TTC549 (cell line): ENCODE data around the gene SMCO2.
A peak's percentile ranks its signal among the peaks of the same experiment; 100 is the strongest.

Source experiments
- FAIRE-seq: peaks from 2 replicates; lab custom pipeline; 2012; peaks lifted over from hg19 to GRCh38; lab: Jason Lieb, UNC

Gene SMCO2

DNA sequence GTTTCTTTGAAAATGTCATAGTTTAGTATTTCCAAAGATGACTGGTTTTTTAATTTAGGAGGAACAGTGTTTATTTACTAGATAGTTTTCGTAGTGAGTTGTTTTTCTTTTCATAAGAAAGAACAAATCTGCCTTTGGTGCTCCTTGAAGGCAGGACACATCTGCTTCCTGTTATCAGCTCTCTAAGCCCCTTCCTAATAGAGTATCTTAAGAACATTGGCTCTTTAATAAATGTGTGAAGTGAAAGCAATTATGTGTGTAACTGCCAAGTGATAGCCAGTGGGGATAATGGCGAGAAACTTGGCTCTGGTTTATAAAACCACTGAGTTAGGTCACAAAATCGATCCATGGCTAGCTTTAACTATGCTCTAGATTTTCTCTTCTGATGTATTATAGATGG lies 54.0 kb downstream of the SMCO2 start:
- no peak for FAIRE-seq

GRCh38 chr12:27502021-27502435 lies 55.5 kb downstream of the SMCO2 start:
- FAIRE-seq: no peak

DNA sequence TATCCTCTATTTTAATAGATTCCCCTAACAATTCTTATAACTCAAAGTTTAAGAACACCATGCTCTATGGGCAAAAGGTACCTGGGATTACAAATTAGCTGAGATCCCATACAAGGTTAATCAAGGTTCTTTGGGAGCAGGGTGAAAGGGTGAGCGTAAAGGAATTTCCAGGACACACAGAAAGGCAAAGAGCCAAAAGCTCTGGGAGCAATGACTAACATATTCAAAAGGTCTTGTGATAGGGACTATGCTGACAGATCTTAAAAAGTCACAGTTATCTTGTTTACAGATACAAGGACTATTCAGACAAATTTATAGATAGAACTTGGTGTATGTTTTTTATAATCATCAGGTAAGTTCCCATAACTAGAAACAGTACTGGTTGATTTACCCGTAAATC lies 58.0 kb downstream of the SMCO2 start:
- FAIRE-seq: no peak

DNA sequence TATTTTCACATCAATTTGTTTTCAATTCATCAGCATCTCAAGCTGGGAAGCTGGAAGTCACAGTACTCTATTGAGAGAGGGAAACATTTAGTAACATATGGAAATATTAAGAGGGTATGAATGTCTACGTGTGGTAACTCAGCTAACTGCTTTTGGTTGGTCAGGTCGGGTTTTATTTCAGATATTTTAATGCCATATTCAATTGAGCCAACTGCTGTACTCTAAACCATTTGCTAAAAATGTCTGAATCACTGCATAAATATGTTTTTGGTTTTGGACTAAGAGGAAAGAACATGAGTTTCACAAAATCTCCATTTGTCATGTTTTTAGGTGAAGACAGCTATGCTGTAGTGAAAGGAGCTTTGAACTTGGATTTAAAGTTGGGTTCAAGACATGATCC lies 58.6 kb downstream of the SMCO2 start:
- no peak for FAIRE-seq

- FAIRE-seq: no peak
Observed at GRCh38 chr12:27505761-27506160, 59.2 kb downstream of the SMCO2 start.

- no peak for FAIRE-seq
Observed at GRCh38 chr12:27506645-27507189, 60.2 kb downstream of the SMCO2 start.

- FAIRE-seq: no peak
Observed at GRCh38 chr12:27508736-27509431, 62.3 kb downstream of the SMCO2 start.

GRCh38 chr12:27511031-27511722 lies 64.6 kb downstream of the SMCO2 start:
- no peak for FAIRE-seq

DNA sequence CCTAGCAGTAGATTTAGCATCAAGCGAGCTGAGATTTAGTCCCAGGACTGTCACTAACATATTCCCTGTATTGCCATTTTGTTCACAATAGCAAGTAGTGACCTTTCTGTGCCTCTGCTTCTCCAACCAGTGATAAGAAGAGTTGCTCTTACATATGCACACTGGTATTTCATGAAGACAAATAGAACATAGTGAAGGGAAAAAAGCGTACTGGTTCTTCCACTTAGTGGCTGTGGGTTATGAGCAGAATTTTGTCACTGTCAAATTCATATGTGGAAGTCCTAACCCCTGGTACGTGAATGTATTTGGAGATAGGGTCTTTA lies 65.1 kb downstream of the SMCO2 start:
- no peak for FAIRE-seq

GRCh38 chr12:27513155-27513824 lies 66.8 kb downstream of the SMCO2 start:
- no peak for FAIRE-seq

DNA sequence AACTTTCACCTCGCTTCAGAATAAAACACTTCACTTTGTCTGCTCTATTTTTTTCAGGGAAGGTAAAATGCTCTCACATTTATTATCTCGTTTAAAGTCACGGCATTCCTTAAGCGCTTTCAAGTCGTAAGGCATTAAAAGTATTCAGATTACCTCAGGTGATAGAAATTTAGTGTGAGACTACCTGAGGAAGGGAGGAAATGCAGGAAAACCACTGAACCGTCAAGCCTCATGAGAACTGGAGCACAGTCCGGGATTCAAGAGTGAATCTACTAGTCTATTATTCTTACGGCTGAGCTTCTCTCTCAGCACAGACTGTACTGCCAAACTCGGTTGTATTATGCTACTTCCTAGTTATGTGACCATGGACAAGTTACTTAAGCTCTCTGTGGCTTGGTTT lies 69.1 kb downstream of the SMCO2 start:
- FAIRE-seq: no peak

DNA sequence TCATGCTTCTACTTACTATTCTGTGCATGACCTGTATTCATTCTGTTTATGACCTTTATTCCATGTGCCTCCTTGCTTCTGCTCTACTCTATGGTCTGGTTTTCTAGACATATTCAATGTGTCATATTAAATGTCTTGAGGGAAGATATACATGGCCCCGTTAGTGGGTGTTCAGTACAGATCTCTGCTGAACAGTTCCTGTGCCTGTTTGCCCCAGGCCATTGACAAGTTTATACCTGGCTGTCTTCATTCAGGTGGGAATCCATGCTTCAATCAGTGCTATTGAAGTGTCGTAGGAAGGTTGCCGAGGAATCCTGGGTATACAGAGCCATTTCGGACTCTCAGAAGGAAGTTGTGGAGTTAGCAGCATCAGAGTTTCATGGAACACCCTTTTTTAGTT lies 70.1 kb downstream of the SMCO2 start:
- FAIRE-seq: no peak

GRCh38 chr12:27517546-27517945 lies 71.0 kb downstream of the SMCO2 start:
- no peak for FAIRE-seq

GRCh38 chr12:27517961-27518665 lies 71.6 kb downstream of the SMCO2 start:
- no peak for FAIRE-seq

DNA sequence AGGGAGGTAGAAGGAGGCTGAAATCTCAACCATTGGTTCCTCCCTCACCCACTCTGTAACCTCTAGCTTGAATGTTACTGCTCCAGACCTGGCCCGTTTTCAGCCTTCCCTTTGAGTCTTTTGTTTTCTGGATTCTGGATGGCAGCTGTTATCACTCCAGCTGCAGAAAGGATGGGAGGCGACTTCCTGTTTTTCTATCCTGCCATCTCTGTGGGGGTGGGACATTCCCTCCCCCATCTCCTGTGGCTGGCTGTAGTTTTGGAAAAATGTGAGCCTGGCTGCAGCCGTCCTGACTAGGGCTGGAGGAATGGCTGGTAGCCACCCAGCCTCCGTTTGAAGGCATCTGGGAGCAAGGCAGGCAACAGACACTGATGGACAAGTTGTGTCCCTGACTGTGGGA lies 74.5 kb downstream of the SMCO2 start:
- no peak for FAIRE-seq

GRCh38 chr12:27521981-27522380 lies 75.4 kb downstream of the SMCO2 start:
- FAIRE-seq: no peak

DNA sequence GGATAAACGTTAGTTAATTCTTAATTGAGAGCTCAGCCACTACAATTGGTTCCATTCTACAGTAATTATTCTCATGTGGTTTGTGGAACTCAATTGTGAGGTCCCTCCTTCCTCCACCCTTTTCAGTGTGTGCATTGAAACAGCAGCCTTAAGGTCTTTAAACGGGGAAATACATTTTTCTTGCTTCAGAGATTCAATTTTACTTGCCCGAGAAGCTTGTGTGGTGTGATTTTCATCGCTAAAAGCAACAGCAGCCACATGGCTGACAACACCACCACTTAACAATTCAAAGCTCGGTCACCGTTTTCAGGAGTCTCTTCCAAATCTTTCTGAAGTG lies 76.7 kb downstream of the SMCO2 start:
- no peak for FAIRE-seq

GRCh38 chr12:27523642-27524493 lies 77.3 kb downstream of the SMCO2 start, which contains the start of gene PPFIBP1:
Gene PPFIBP1, plus strand, starts transcription at chr12:27524206. Its CDS starts 109,191 bp downstream, at chr12:27633397.
- FAIRE-seq: peak; percentile 82

- no peak for FAIRE-seq
Observed at GRCh38 chr12:27524494-27524835, 77.9 kb downstream of the SMCO2 start.

DNA sequence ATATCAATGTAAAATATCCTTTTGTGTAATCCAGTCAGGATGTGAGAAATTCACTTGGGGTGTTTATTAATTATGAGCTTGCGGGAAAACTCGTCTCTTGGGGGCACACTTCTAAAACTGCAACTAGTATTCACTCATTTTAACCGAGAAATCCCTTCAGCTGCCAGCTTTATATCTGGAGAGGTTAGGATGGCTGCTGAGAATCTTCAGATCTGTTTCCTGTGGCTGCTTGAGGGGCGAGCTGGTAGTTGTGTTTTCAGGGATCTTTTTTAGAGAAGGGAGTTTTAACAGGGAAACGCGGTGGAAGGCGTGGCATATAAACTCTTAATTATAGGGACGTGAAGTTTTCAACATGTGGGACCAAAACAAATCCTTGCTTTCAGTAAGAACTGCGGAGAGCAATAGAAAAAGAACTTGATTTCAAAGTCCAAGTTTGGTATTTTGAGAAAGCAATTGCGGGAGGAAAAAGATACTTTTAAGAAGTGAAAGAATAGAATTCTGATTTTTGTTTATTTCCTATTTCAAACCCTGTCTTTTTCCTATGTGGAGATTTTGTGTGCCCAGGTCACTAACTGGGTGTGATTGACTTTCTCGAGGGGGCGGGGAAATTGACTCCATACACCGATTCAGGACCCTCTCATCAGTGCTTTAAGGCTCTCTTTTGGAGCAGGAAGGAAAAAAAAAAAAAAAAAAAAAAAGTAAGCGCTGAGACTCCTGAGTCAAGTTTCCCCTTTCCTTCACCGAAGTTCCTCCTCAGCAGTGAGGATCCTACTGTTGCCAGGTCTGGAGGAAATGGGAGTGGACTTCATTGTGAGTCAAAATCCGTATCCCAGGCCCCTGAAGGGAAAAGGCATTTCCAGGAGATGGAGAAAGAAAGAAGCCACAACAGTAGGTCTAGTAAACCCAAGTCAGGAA lies 78.6 kb downstream of the SMCO2 start:
- no peak for FAIRE-seq

DNA sequence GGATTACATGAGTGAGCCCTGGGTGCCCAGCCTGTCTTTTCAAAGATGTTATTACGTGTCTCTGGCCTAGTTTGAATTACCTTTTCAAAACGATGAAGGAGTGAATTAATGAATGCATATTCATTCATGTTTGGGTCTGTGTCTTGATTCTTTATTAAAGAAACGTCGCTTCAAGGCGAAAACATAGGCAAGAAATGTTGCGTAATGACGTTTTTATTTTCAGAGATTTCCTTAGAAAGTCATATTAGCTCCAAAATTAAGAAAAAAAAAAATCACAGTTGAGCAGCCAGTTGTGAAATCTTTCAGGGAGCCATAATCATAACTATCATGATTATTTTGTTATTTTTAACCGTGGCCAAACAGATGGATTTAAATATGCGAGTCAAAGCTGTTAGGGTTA lies 81.0 kb downstream of the SMCO2 start:
- FAIRE-seq: no peak
